ENCODE results near the gene ITSN1.
A peak's percentile ranks its signal among the peaks of the same experiment; 100 is the strongest.
"Not testable (repeated sequence)": the region's sequence is repeated elsewhere in the genome, so short reads cannot be mapped to it uniquely, and the experiment has no call there.

Gene ITSN1

GRCh38 chr21:33651965-33652680, 9.8 kb downstream of the ITSN1 start:
- DNase-seq (ENCODE audit: low read depth), result no peak

GRCh38 chr21:33654412-33654811, 12.1 kb downstream of the ITSN1 start:
- no peak for DNase-seq (ENCODE audit: low read depth)

DNA sequence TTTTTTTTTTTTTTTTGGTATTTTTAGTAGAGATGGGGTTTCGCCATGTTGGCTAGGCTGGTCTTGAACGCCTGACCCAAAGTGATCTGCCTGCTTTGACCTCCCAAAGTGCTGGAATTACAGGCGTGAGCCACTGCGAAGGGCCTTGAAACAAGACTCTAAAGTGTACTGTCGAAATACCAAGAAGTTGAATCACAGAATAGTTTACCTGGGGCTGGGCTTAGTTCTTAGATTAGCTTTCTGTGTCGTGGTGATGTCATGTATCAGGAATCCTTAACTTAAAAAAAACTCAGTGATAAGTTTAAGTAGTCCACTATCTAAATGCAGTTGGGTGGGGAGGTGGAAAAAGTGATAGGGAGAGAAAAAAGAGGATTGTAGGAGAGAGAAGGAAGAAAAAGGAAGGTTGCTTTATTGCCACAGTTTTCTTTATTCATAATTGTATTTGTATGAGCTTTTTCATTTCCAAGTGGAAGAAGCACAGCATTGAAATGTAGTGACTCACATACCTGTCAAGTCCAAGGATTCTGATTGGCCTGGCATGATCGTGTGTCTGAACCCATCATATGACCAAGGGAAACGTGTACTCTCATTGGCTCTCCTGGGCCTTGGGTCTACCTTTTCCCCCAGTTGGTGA, 13.4 kb downstream of the ITSN1 start:
- DNase-seq (ENCODE audit: low read depth), result peak; percentile 98

GRCh38 chr21:33657124-33657820, 15.0 kb downstream of the ITSN1 start:
- DNase-seq (ENCODE audit: low read depth), result no peak

- no peak for DNase-seq (ENCODE audit: low read depth)
These were observed 16.7 kb downstream of the ITSN1 start for GRCh38 chr21:33658919-33659567.

DNA sequence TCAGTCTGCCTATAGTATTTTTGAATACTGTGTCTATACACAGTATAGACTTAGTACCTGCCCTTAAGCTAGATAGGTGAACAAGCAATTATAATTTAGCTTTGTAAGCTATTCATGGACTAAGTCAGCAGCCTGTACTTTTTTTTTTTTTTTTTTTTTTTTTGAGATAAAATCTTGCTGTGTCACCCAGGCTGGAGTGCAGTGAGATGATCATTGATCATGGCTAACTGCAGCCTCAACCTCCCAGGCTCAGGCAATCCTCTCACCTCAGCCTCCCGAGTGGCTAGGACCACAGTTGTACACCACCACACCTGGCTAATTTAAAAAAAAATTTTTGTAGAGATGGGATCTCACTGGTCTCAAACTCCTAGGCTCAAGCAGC, 17.3 kb downstream of the ITSN1 start:
- no peak for DNase-seq (ENCODE audit: low read depth)

DNA sequence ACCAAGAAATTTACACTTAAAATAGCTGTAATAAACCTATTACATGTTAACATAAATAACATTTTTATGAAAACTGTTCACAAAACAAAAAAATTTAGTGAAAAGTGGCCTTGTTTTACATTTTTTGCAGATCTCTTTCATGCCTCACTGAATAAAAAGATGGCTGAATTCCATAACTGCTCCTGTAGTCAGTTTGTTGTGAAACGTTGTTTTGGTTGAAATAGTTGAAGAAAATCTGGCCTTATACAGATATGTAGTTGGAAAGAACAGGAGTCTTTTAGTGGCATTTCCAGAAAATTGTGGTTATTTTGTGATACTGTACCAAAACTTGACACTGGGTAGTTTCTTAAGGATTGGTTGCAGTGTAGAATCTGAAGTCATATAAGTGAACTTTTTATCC, 18.1 kb downstream of the ITSN1 start:
- DNase-seq (ENCODE audit: low read depth), result peak; percentile 31

DNA sequence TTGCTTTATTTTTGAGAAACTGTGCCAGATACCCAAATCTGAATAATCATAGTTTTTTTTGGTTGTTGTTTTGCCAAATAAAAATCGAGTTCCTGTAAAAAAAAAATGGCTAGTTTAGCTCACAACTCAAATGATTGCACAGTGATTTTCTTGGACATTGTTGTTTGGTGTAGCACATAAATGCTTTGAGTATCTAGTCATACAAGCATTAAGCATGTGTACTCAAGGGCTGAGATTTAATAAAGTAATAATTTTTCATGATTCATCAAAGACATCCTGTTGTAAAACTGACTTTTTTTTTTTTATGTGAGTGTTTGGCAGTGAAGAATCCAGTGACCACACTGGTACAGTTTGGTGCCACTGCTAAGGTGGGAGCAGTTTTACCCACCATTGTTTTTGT, 18.8 kb downstream of the ITSN1 start:
- peak; percentile 51 for DNase-seq (ENCODE audit: low read depth)

- no peak for DNase-seq (ENCODE audit: low read depth)
These were observed 19.7 kb downstream of the ITSN1 start for GRCh38 chr21:33662046-33662445.

DNA sequence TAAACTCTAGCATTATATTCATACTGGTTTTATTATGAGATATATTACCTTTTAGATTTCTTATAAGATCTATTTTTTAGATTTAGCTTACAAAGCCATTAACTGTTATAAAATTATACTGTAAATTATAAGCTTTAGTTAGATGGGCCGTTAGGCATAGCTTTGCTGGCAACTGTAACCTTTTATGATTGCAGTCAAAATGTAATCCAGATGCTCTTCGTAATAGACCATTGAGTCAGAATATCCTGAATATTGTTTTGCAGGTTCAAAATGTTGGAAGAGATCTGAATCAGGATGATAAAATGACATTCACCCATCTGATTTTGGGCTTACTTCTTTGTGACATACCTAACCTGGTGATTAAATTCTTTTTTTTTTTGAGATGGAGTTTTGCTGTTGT, 20.9 kb downstream of the ITSN1 start:
- DNase-seq (ENCODE audit: low read depth), result no peak

GRCh38 chr21:33664135-33664534, 21.8 kb downstream of the ITSN1 start:
- DNase-seq (ENCODE audit: low read depth), result no peak

- DNase-seq (ENCODE audit: low read depth), result peak; percentile 58
These were observed 23.9 kb downstream of the ITSN1 start for GRCh38 chr21:33666153-33666552.

- no peak for DNase-seq (ENCODE audit: low read depth)
These were observed 25.3 kb downstream of the ITSN1 start for GRCh38 chr21:33667636-33668035.

- DNase-seq (ENCODE audit: low read depth), result peak; percentile 28
These were observed 25.9 kb downstream of the ITSN1 start for GRCh38 chr21:33668180-33668579.

- DNase-seq (ENCODE audit: low read depth), result no peak
These were observed 26.3 kb downstream of the ITSN1 start for GRCh38 chr21:33668620-33669019.

DNA sequence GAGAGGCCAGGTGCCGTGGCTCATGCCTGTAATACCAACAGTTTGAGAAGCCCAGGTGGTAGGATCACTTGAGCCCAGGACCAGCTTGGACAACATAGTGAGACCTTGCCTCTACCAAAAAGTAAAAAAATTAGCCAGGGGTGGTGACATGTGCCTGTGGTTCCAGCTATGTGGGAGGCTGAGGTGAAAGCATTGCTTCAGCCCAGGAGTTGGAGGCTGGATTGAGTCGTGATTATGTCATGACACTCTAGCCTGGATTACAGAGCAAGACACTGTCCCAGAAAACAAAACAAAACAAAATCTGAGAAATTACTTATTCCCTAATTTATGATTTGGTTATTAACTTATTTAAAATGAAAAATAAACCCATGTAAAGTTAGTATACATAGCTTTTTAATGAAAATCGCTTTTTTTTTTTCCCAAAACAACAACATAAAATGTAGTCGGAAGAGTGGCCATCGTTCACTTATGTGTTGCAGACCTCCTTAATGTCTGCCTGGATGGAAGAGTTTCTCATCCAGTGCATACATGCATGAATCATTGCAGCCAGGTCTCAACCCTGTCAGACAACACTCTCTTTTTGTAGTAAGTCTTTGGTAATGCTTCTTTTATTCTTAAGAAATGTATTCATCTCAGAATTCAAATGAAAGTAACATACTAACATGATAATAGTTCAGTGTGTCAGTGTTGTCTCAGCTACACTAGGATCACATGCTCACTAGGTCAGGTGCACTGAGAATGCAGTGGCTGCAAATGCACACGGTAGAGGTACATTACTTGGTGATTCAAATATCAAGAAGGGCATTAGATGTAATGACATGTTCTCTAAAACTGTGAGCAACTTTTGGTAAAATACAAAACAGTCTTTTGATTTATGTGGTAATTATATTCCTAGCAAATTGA, 28.0 kb downstream of the ITSN1 start:
- DNase-seq (ENCODE audit: low read depth), result peak; percentile 23

- no peak for DNase-seq (ENCODE audit: low read depth)
These were observed 31.2 kb downstream of the ITSN1 start for GRCh38 chr21:33673473-33673872.

DNA sequence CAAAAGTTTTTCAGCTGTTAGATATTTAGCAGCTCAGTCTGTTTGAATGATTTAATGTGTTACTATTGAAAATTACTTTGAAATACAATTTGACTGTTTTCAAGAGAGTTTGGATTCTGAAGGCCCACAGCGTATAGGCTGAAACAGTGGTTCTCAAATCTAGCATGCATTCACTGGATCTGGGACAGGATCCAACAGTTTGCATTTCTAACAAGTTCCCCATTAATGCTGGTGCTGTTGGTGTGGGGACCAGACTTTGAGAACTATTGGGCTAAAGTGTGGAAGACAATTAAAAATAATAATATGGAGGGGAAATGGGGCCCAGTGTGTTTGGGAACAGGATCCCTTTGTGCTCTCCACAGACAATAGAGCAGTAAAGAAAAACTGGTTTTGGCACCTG, 31.9 kb downstream of the ITSN1 start:
- no peak for DNase-seq (ENCODE audit: low read depth)

- DNase-seq (ENCODE audit: low read depth), result not testable (repeated sequence)
These were observed 34.4 kb downstream of the ITSN1 start for GRCh38 chr21:33676666-33677065.

DNA sequence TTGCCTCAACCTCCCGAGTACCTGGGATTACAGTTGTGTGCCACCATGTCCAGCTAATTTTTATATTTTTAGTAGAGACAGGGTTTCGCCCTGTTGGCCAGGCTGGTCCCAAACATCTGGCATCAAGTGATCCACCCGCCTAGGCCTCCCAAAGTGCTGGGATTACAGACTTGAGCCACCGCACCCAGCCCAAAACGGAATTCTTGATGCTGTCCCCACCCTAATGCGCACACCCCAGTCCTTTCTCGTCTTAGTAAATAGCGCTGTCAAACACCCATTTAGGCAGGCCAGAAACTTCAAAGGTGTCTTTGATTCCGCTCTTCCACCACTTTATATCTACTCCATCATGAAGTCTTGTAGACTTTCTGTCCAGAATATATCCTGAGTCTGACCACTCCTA, 35.1 kb downstream of the ITSN1 start:
- no peak for DNase-seq (ENCODE audit: low read depth)

GRCh38 chr21:33680870-33681269, 38.6 kb downstream of the ITSN1 start:
- DNase-seq (ENCODE audit: low read depth), result no peak
